GM21717 (cell line): ENCODE data around the gene QSOX1.
A peak's percentile ranks its signal among the peaks of the same experiment; 100 is the strongest.
"Not testable (repeated sequence)": the region's sequence is repeated elsewhere in the genome, so short reads cannot be mapped to it uniquely, and the experiment has no call there.

Source experiments
- ATAC-seq: cut with Tn5 transposase; IDR thresholded peaks from one replicate; pipeline ENCODE4 v1.9.1; 2021; ENCODE audit warnings: mild to moderate bottlenecking, moderate library complexity; ENCODE audit not compliant: unreplicated experiment

The QSOX1 gene, protein sequence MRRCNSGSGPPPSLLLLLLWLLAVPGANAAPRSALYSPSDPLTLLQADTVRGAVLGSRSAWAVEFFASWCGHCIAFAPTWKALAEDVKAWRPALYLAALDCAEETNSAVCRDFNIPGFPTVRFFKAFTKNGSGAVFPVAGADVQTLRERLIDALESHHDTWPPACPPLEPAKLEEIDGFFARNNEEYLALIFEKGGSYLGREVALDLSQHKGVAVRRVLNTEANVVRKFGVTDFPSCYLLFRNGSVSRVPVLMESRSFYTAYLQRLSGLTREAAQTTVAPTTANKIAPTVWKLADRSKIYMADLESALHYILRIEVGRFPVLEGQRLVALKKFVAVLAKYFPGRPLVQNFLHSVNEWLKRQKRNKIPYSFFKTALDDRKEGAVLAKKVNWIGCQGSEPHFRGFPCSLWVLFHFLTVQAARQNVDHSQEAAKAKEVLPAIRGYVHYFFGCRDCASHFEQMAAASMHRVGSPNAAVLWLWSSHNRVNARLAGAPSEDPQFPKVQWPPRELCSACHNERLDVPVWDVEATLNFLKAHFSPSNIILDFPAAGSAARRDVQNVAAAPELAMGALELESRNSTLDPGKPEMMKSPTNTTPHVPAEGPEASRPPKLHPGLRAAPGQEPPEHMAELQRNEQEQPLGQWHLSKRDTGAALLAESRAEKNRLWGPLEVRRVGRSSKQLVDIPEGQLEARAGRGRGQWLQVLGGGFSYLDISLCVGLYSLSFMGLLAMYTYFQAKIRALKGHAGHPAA

GRCh38 chr1:180154325-180155181 is at the start of gene QSOX1:
TSS of gene QSOX1 (plus strand) at chr1:180154869. CDS start at chr1:180154908, 39 bp downstream.
- peak; percentile 91 for ATAC-seq

DNA sequence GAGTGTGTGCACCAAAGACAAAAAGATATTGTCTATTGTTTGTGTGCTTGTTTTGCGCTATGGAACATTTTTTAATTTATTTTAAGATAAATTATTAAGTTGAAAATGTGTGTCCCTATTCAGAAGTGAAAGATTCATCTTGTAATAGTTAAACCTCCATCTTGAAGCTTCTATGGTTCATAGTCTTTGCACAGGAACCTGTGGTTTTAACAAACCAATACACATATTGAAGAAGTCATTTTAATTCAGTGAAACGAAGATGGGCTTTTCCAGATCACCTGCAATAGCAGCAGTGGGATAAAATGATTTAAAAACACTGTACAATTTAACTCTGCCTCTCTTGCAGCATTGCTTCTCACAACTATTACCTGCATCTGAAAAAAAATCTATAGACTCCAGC is 42.6 kb upstream of the QSOX1 start:
- no peak for ATAC-seq

- no peak for ATAC-seq
Measured at GRCh38 chr1:180112984-180113647, 41.6 kb upstream of the QSOX1 start.

DNA sequence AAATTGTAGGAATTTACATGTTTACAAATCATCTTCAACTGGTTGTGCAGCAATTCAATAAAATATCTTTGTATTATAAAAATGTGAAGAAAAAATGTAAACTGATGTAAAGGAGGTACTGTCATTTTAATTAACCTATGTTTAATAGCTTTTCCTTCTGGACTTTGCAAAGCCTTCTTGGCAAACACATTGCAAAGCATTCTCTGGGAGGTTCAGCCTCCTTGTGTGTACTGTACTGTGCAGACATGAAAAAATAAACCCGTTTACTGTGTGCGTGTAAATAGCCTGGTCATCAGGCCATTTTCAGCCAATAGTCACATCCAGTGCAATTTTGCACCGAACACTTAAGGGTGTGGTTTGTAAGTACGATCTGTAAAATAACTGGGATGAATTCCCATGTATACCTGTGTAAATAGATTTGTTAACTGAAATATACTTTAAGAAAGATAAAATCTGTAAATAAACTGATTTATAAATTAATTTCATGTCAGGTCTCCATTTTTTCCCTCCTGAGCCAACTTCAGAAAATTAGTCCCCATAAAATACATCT is 40.2 kb upstream of the QSOX1 start:
- ATAC-seq, result no peak

DNA sequence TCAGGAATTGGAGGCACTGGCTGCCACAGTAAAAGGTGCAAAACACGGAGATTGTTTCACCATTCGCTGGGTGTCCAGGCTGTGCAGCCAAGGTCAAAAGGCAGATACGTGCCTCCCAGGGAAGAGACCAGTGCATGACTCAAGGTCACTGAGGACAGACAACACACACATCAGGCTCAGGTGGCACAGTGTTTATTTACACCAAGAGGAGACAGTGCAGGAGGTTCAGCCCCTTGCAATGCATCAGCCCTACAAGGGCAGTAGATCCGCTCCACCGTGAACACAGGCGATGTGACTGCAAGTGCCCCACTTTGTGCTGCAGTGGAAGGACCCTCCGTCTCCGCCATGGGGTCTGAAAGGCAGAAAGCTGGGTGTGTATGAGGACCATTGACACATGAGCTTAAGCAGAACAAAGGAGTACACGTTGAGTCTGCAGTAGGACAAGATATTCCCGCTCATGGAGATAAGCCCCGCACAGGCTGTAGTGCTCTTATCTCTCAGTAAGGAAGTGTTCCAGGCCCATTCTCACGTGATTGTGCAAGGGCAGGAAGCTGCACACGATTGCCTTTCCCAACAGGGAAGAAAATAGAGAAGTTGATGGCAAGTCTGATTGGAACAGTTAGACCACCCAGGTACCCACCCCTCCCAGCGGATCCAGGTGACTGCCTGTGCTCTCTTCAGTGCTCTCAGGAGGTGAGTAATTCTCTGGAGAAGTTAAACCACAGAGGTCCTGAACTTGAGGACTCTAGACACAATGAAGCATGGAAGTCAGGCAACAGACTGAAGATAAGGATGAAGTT is 37.5 kb upstream of the QSOX1 start:
- ATAC-seq, result no peak

DNA sequence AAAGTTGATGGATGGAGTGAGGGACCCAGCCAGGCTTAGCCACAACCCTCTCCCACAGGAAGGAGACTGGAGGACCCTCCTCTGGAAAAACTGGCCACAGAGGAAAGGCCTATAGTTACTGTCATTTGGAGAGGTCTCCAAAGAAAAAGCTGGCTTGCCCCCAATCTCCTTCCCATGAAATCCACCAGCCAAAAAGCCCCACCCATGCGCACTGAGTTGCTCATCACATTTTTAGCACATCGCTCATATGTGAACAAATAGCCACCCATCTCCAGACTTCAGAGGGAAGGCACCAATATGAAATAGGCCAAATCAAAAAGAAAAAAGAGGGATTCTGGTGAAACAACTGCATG is 36.9 kb upstream of the QSOX1 start:
- ATAC-seq, result no peak

- ATAC-seq, result no peak
Measured at GRCh38 chr1:180119837-180120236, 34.8 kb upstream of the QSOX1 start.

- no peak for ATAC-seq
Measured at GRCh38 chr1:180123463-180123936, 31.2 kb upstream of the QSOX1 start.

- ATAC-seq, result no peak
Measured at GRCh38 chr1:180130651-180131050, 24.0 kb upstream of the QSOX1 start.

GRCh38 chr1:180131510-180131909 is 23.2 kb upstream of the QSOX1 start:
- no peak for ATAC-seq

DNA sequence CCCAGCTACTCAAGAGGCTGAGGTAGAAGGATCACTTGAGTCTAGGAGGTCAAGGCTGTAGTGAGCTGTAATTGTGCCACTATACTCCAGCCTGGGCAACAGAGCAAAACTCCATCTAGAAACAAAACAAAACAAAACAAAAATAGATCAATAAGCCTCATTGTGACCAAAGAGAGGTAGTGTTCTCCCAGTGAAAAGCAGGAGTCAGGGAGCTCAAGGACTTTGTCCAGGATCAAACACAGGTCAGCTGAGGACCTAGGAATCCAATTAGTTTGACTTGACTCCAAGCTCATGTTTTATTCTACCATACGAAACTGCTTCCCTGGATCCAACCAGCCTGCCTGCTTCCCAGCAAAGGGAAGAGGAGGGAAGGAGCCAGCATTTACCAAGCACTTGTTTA is 21.5 kb upstream of the QSOX1 start:
- no peak for ATAC-seq

DNA sequence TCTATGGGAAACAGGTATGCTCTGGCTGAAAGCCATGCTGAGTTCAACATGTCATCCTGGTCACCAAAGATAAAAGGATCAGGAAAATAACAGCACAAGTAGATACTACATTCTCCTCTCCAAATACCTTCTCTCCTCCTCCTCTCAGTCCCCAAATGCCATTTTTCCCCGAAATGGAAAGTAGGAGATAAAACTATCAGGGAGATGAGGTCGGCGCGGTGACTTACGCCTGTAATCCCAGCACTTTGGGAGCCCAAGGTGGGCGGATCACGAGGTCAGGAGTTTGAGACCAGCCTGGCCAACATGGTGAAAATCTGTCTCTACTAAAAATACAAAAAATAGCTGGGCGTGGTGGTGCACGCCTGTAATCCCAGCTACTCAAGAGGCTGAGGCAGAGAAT is 21.0 kb upstream of the QSOX1 start:
- ATAC-seq, result not testable (repeated sequence)

- ATAC-seq, result no peak
Measured at GRCh38 chr1:180135535-180135934, 19.1 kb upstream of the QSOX1 start.

DNA sequence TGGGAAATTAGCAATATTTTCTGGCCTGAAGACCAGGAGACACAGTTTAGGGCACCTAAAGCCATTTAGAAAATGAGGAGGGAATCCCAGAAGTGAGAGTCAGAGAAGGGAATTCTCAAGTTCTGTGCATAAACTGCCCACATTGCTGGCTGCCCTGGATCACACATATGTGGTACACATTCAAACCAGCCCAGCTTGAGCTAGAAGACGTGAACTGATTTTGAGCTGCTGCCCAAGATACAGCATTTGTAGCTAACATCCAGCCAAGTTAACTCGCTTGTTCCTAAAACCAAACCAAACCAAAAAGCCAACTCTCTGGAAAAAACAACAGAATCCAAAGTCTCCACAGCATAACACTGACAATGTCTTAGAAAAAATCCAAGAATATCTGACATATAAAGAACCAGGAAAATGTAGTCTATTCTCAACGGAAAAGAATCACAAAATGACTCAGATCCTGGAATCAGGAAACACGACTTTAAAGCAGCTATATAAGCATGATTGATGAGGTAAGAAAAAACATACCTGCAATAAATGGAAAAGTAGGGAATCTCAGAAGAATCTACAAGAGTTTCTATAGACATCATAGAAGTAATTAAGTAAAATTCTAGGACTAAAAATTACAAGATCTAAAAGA is 18.2 kb upstream of the QSOX1 start:
- ATAC-seq, result no peak

- ATAC-seq, result no peak
Measured at GRCh38 chr1:180136968-180137356, 17.7 kb upstream of the QSOX1 start.

- ATAC-seq, result no peak
Measured at GRCh38 chr1:180137776-180138175, 16.9 kb upstream of the QSOX1 start.

- ATAC-seq, result no peak
Measured at GRCh38 chr1:180141381-180141934, 13.2 kb upstream of the QSOX1 start.

DNA sequence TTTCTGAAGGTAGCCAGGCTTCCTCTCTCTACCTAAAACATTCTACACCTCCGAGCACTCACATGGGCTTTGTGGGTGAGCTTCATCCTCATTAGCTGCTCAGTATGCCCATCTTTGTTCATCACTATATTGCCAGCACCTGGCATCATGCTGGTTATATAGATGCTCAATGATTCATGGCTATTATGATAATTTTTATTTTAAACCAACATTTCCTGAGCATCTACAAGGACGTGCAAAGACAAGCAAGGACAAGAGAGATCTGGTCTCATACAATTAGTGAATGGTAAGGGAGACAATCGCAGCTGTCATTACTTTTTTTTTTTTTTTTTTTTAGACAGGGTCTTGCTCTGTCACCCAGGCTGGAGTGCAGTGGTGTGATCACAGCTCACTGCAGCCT is 11.3 kb upstream of the QSOX1 start:
- no peak for ATAC-seq
